HepG2 (cell line): ENCODE results near the gene PTK7. TPM values are rescaled to one million over a fixed set of nuclear protein-coding genes. Genes with fewer than 3 reads are reported as not detected.

Experiments used
- ATAC-seq: fragments of 200-7000 bp; cut with Tn5 transposase; 3 replicates; pipeline ENCODE4 v1.9.1; 2020; ENCODE audit warnings: mild to moderate bottlenecking, moderate library complexity
- BruUV-seq: library from RNA; stranded (reverse); fragments of 400-500 nt; replicated peaks from 2 replicates; lab custom pipeline; 2021; lab: Mats Ljungman, UMichigan
- CTCF ChIA-PET: fragments of 300-600 bp; formaldehyde crosslinking; extraction: SDS; loops from one replicate; lab custom pipeline; 2021; ENCODE audit warnings: low total read pairs, inconsistent platforms, low intra/inter-chr PET ratio; lab: Yijun Ruan, JAX
- POLR2A ChIA-PET: fragments of 350-600 bp; sonication (Branson Sonifier 250); formaldehyde crosslinking; loops from one replicate; lab custom pipeline; 2020; ENCODE audit warnings: antibody characterized with exemption, inconsistent platforms; lab: Yijun Ruan, JAX
- DNase-seq: peaks from one replicate; pipeline ENCODE4 v3.0.0-alpha.2; 2015; ENCODE audit warnings: low spot score
- FAIRE-seq: peaks from 3 replicates; lab custom pipeline; 2011; peaks lifted over from hg19 to GRCh38; lab: Jason Lieb, UNC
- H2AFZ ChIP-seq: one replicate; pipeline ENCODE4 v1.6.1; 2011; ENCODE audit warnings: low read length, inconsistent platforms
- H3K27ac ChIP-seq: fragments of 300-600 bp; 3 replicates; pipeline ENCODE4 v1.8.0; 2011; ENCODE audit warnings: mixed run types, mild to moderate bottlenecking, mixed read lengths, low read length, inconsistent platforms; ENCODE audit not compliant: insufficient read depth; ENCODE audit errors: extremely low read length
- H3K27me3 ChIP-seq, 2 experiments: fragments of 200-600 bp in 1 of 2; 2 replicates in 1 of 2; 3 replicates in 1 of 2; pipeline versions ENCODE4 v1.6.0 to v1.8.0; 2011; ENCODE audit warnings: low read length in 2 of 2, mild to moderate bottlenecking in 2 of 2, moderate library complexity in 2 of 2, inconsistent platforms in 1 of 2; ENCODE audit not compliant: insufficient read depth in 2 of 2, control insufficient read depth in 1 of 2
- H3K36me3 ChIP-seq, 2 experiments: fragments of 200-600 bp in 1 of 2; replicated peaks in 1 of 2; 2 replicates in 1 of 2; 3 replicates in 1 of 2; pipeline versions ENCODE4 v1.5.1 to v1.8.0; 2011; ENCODE audit warnings: low read length in 2 of 2, inconsistent platforms in 1 of 2; ENCODE audit not compliant: insufficient read depth in 2 of 2, control insufficient read depth in 1 of 2
- H3K4me1 ChIP-seq: 2 replicates; pipeline ENCODE4 v1.5.1; 2012; ENCODE audit warnings: low read length, inconsistent platforms; ENCODE audit not compliant: insufficient read depth
- H3K4me2 ChIP-seq: 2 replicates; pipeline ENCODE4 v1.6.0; 2011; ENCODE audit warnings: low read depth, low read length, inconsistent platforms
- H3K4me3 ChIP-seq, 3 experiments: fragments of 200-600 bp in 1 of 3; sonication (generic), shearing (Covaris generic) in 1 of 3; replicated peaks in 1 of 3; 2 replicates each; pipeline ENCODE4 v1.5.1; 2011 to 2016; ENCODE audit warnings: low read length in 3 of 3, inconsistent platforms in 2 of 3, low read depth in 2 of 3, mild to moderate bottlenecking in 2 of 3, control low read depth in 1 of 3, mixed read lengths in 1 of 3; ENCODE audit not compliant: insufficient read depth in 1 of 3
- H3K79me2 ChIP-seq: one replicate; pipeline ENCODE4 v1.6.1; 2011; ENCODE audit warnings: low read length, inconsistent platforms; ENCODE audit not compliant: insufficient read depth
- H3K9ac ChIP-seq: 2 replicates; pipeline ENCODE4 v1.6.0; 2011; ENCODE audit warnings: mild to moderate bottlenecking, low read depth, low read length, inconsistent platforms; ENCODE audit not compliant: insufficient read depth
- H3K9me3 ChIP-seq: 2 replicates; pipeline ENCODE4 v1.5.1; 2012; ENCODE audit warnings: mild to moderate bottlenecking, low read length
- H4K20me1 ChIP-seq: 2 replicates; pipeline ENCODE4 v1.6.0; 2011; ENCODE audit warnings: inconsistent platforms, mild to moderate bottlenecking, low read length, moderate library complexity; ENCODE audit not compliant: insufficient read depth
- CENPX ChIP-seq: sonication (generic); formaldehyde crosslinking; IDR thresholded peaks from 2 replicates; pipeline ENCODE4 v1.9.0; 2021; ENCODE audit warnings: mild to moderate bottlenecking, missing genetic modification reagents, moderate library complexity
- DDIT3 ChIP-seq: sonication (generic); formaldehyde crosslinking; IDR thresholded peaks from 2 replicates; pipeline ENCODE4 v1.4.0; 2020; ENCODE audit warnings: mild to moderate bottlenecking, missing genetic modification reagents
- MTF1 ChIP-seq: sonication (generic); formaldehyde crosslinking; IDR thresholded peaks from 2 replicates; pipeline ENCODE4 v1.5.0; 2020; ENCODE audit warnings: missing genetic modification reagents
- MXI1 ChIP-seq: IDR thresholded peaks from 3 replicates; pipeline ENCODE4 v1.6.1; 2012; ENCODE audit warnings: low read depth, low read length, inconsistent platforms, borderline replicate concordance
- NFE2L1 ChIP-seq: sonication (generic); formaldehyde crosslinking; IDR thresholded peaks from 2 replicates; pipeline ENCODE4 v1.4.0; 2020; ENCODE audit warnings: missing genetic modification reagents, mild to moderate bottlenecking, borderline replicate concordance
- NFE2L2 ChIP-seq: fragments of 150-350 bp; IDR thresholded peaks from 2 replicates; pipeline ENCODE4 v1.6.1; 2014; ENCODE audit warnings: low read length
- ZGPAT ChIP-seq: IDR thresholded peaks from 2 replicates; pipeline ENCODE4 v1.6.1; 2016; ENCODE audit warnings: mild to moderate bottlenecking
- ZNF615 ChIP-seq: sonication (generic); formaldehyde crosslinking; IDR thresholded peaks from 2 replicates; pipeline ENCODE4 v1.5.0; 2020; ENCODE audit warnings: mild to moderate bottlenecking, missing genetic modification reagents, borderline replicate concordance
- ZNF713 ChIP-seq: sonication (generic); formaldehyde crosslinking; IDR thresholded peaks from 2 replicates; pipeline ENCODE4 v1.4.0; 2020; ENCODE audit warnings: mild to moderate bottlenecking, missing genetic modification reagents
- ZNF773 ChIP-seq: sonication (generic); formaldehyde crosslinking; IDR thresholded peaks from 2 replicates; pipeline ENCODE4 v1.4.0; 2020; ENCODE audit warnings: missing genetic modification reagents, borderline replicate concordance
- ZNF781 ChIP-seq: sonication (generic); formaldehyde crosslinking; IDR thresholded peaks from 2 replicates; pipeline ENCODE4 v1.5.1; 2020; ENCODE audit warnings: borderline replicate concordance, mild to moderate bottlenecking, missing genetic modification reagents; ENCODE audit errors: not compliant biosample characterization
- ZSCAN9 ChIP-seq: IDR thresholded peaks from 2 replicates; pipeline ENCODE4 v1.6.1; 2016; ENCODE audit warnings: borderline replicate concordance
- WGBS: methylation state at CpG from one replicate; pipeline ENCODE4 v1.1.6; 2017; ENCODE audit warnings: low lambda C conversion rate; 5-methylcytosine and 5-hydroxymethylcytosine counted together
- in situ Hi-C: cut with HindIII; loops from 2 replicates; pipeline ENCODE4 v1.10.0; 2017; ENCODE audit warnings: low pct_unique_long_range_greater_than_20kb; ENCODE audit not compliant: extremely low pct_ligation_motif_present
- intact Hi-C: fragments of 100-400 bp; cut with micrococcal nuclease; formaldehyde crosslinking; loops from one replicate; pipeline ENCODE4 v1.10.0; 2022; ENCODE audit not compliant: unreplicated experiment
- polyA plus RNA-seq, 8 experiments: library from polyadenylated mRNA; depleted of rRNA in 3 of 8; stranded (reverse) in 7 of 8; unstranded in 1 of 8; fragments of >200 nt; fragmentation: Illumina TruSeq in 4 of 8; extraction: Trizol in 4 of 8; gene quantifications; 2 replicates each; pipeline versions ENCODE4 v1.2.1 to v1.2.3, GENCODE V29; 2011 to 2016; ENCODE audit warnings: low read depth in 4 of 8, missing spikeins in 1 of 8, mixed read lengths in 1 of 8; ENCODE audit not compliant: insufficient read depth in 1 of 8
- total RNA-seq, 5 experiments: library from RNA; depleted of rRNA; stranded (reverse); fragments of >200 nt; fragmentation: Illumina TruSeq; extraction: Trizol; gene quantifications; 2 replicates each; pipeline ENCODE4 v1.2.3, GENCODE V29; 2016; ENCODE audit warnings: low read depth in 1 of 5
- TF ChIP-seq, protein P1 (sequence below): sonication (generic); formaldehyde crosslinking; IDR thresholded peaks from 2 replicates; pipeline ENCODE4 v1.9.0; 2022; ENCODE audit warnings: low read depth, missing genetic modification reagents

The PTK7 gene
- total and polyA plus RNA-seq, 2 of the 13 experiments (the other 11 are each of a cell fraction or from before 2014, with no cell fraction given): 98.5 to 99.8 TPM

- H3K27ac ChIP-seq: no peak overlapping the region
- H3K9ac ChIP-seq: no peak overlapping the region
- FAIRE-seq: no peak
- H2AFZ ChIP-seq: no peak overlapping the region
- no peak overlapping the region for H3K4me2 ChIP-seq
- no peaks in the 10 kb centered on the region for H4K20me1 ChIP-seq
- no peak for DNase-seq
- intact Hi-C loops (no loop called here), in situ Hi-C loops (no loop called here)
- H3K36me3 ChIP-seq: no peaks in the 10 kb centered on the region
- no TSS peak for BruUV-seq
- WGBS: 95% methylated on average over 12 of the region's 12 CpGs
- TF ChIP-seq ZNF713 (CRISPR knock-in tag) (no peak), ZNF781 (CRISPR knock-in tag) (no peak), ZNF615 (CRISPR knock-in tag) (no peak), CENPX (CRISPR knock-in tag) (no peak)
- H3K9me3 ChIP-seq: no peaks in the 10 kb centered on the region
- peaks cover 54% of the 10 kb centered on the region for H3K79me2 ChIP-seq
- ChIA-PET POLR2A (no interaction called here), CTCF (no interaction called here)
- no peak overlapping the region for H3K4me3 ChIP-seq
- no peak for ATAC-seq
- H3K4me1 ChIP-seq: peaks cover 32% of the 10 kb centered on the region
- H3K27me3 ChIP-seq: no peaks in the 10 kb centered on the region
These were observed 31.4 kb downstream of the PTK7 start for GRCh38 chr6:43107344-43108062.

GRCh38 chr6:43113431-43114260 is 37.5 kb downstream of the PTK7 start:
- Histone ChIP-seq H2AFZ (no peak overlapping the region), H3K9me3 (no peaks in the 10 kb centered on the region), H3K27me3 (no peaks in the 10 kb centered on the region), H3K4me2 (no peak overlapping the region), H3K36me3 (no peaks in the 10 kb centered on the region), H3K27ac (no peak overlapping the region), H3K4me3 (no peak overlapping the region), H4K20me1 (no peaks in the 10 kb centered on the region), H3K4me1 (peaks cover 40% of the 10 kb centered on the region), H3K9ac (no peak overlapping the region), H3K79me2 (peaks cover 41% of the 10 kb centered on the region)
- FAIRE-seq (no peak), ATAC-seq (peak; percentile 58), DNase-seq (no peak)
- WGBS: 85% methylated on average over 12 of the region's 12 CpGs
- ChIA-PET CTCF (no interaction called here), POLR2A (interaction anchor here (0.8 to 1.1 kb wide), 5 partner anchors 24 to 54 kb away, joined by 3 to 4 read pairs (median 3); partner anchors contain the start of genes KLC4, MRPL2 and PTK7)
- in situ Hi-C loops (no loop called here), intact Hi-C loops (no loop called here)
- BruUV-seq: no TSS peak
- TF ChIP-seq NFE2L1 (CRISPR knock-in tag) (no peak), DDIT3 (CRISPR knock-in tag) (no peak), ZSCAN9 (CRISPR knock-in tag) (no peak), MTF1 (no peak), NFE2L2 (no peak), MXI1 (no peak), ZNF773 (CRISPR knock-in tag) (no peak), ZGPAT (CRISPR knock-in tag) (no peak)
- TF ChIP-seq, protein P1, sequence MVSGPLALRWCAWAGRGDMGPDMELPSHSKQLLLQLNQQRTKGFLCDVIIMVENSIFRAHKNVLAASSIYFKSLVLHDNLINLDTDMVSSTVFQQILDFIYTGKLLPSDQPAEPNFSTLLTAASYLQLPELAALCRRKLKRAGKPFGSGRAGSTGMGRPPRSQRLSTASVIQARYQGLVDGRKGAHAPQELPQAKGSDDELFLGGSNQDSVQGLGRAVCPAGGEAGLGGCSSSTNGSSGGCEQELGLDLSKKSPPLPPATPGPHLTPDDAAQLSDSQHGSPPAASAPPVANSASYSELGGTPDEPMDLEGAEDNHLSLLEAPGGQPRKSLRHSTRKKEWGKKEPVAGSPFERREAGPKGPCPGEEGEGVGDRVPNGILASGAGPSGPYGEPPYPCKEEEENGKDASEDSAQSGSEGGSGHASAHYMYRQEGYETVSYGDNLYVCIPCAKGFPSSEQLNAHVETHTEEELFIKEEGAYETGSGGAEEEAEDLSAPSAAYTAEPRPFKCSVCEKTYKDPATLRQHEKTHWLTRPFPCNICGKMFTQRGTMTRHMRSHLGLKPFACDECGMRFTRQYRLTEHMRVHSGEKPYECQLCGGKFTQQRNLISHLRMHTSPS (CRISPR knock-in tag): no peak
